HG02938 (cell line): ENCODE measurements around the gene LIMS1.
"Not testable (repeated sequence)": the region's sequence is repeated elsewhere in the genome, so short reads cannot be mapped to it uniquely, and the experiment has no call there.

ENCODE experiments used
- ATAC-seq: cut with Tn5 transposase; IDR thresholded peaks from one replicate; pipeline ENCODE4 v1.9.1; 2021; ENCODE audit warnings: mild to moderate bottlenecking, moderate library complexity; ENCODE audit not compliant: unreplicated experiment

The LIMS1 gene

GRCh38 chr2:108533832-108534583 is at the start of gene LIMS1:
Gene LIMS1, plus strand, starts transcription at chr2:108534470. Its CDS starts 93 bp downstream, at chr2:108534563.
- peak; percentile 81 for ATAC-seq

GRCh38 chr2:108485253-108485652 is 49.0 kb upstream of the LIMS1 start:
- no peak for ATAC-seq

GRCh38 chr2:108490506-108491122 is 43.7 kb upstream of the LIMS1 start:
- ATAC-seq, result no peak

GRCh38 chr2:108491848-108492247 is 42.4 kb upstream of the LIMS1 start:
- ATAC-seq, result no peak

GRCh38 chr2:108492364-108492763 is 41.9 kb upstream of the LIMS1 start:
- no peak for ATAC-seq

GRCh38 chr2:108496167-108496566 is 38.1 kb upstream of the LIMS1 start:
- not testable (repeated sequence) for ATAC-seq

GRCh38 chr2:108507620-108508019 is 26.6 kb upstream of the LIMS1 start:
- ATAC-seq, result not testable (repeated sequence)

GRCh38 chr2:108512431-108512830 is 21.8 kb upstream of the LIMS1 start:
- not testable (repeated sequence) for ATAC-seq

- ATAC-seq, result not testable (repeated sequence)
Measured at GRCh38 chr2:108514478-108514877, 19.8 kb upstream of the LIMS1 start.

GRCh38 chr2:108524688-108525087 is 9.6 kb upstream of the LIMS1 start:
- ATAC-seq, result not testable (repeated sequence)

GRCh38 chr2:108525258-108525657 is 9.0 kb upstream of the LIMS1 start:
- ATAC-seq, result not testable (repeated sequence)

- no peak for ATAC-seq
Measured at GRCh38 chr2:108531674-108532055, 2.6 kb upstream of the LIMS1 start.

GRCh38 chr2:108534584-108535356 is 500 bp downstream of the LIMS1 start:
- ATAC-seq, result peak; percentile 37

- ATAC-seq, result no peak
Measured at GRCh38 chr2:108535357-108535631, 1.0 kb downstream of the LIMS1 start.

GRCh38 chr2:108536133-108536780 is 2.0 kb downstream of the LIMS1 start:
- no peak for ATAC-seq

- ATAC-seq, result no peak
Measured at GRCh38 chr2:108536911-108537310, 2.6 kb downstream of the LIMS1 start.

- no peak for ATAC-seq
Measured at GRCh38 chr2:108538000-108538625, 3.8 kb downstream of the LIMS1 start.

GRCh38 chr2:108541451-108541850 is 7.2 kb downstream of the LIMS1 start:
- no peak for ATAC-seq

GRCh38 chr2:108542071-108542470 is 7.8 kb downstream of the LIMS1 start:
- ATAC-seq, result no peak

- no peak for ATAC-seq
Measured at GRCh38 chr2:108547606-108548005, 13.3 kb downstream of the LIMS1 start.
